H9 (cell line): ENCODE results near the gene FLG2. TPM values are rescaled to one million over a fixed set of nuclear protein-coding genes. Genes with fewer than 3 reads are reported as not detected.

Experiments used
- DNase-seq: peaks from one replicate; pipeline ENCODE4 v3.0.0-alpha.2; 2017
- H2AFZ ChIP-seq: one replicate; pipeline ENCODE4 v1.6.1; 2013; ENCODE audit warnings: mild to moderate bottlenecking, low read length, control low read depth, moderate library complexity
- H2AK5ac ChIP-seq: 2 replicates; pipeline ENCODE4 v1.6.1; 2013; ENCODE audit warnings: low read length, control low read depth, mixed read lengths; ENCODE audit not compliant: insufficient read length
- H2BK120ac ChIP-seq: one replicate; pipeline ENCODE4 v1.6.1; 2013; ENCODE audit warnings: low read depth, mild to moderate bottlenecking, low read length, control low read depth, inconsistent platforms; ENCODE audit not compliant: poor library complexity, severe bottlenecking
- H2BK12ac ChIP-seq: 2 replicates; pipeline ENCODE4 v1.6.1; 2013; ENCODE audit warnings: low read length, control low read depth, mixed read lengths, low read depth; ENCODE audit not compliant: insufficient read length
- H2BK15ac ChIP-seq: 2 replicates; pipeline ENCODE4 v1.6.1; 2013; ENCODE audit warnings: low read depth, low read length, control low read depth
- H2BK20ac ChIP-seq: one replicate; pipeline ENCODE4 v1.6.1; 2013; ENCODE audit warnings: low read depth, mild to moderate bottlenecking, low read length, control low read depth, inconsistent platforms; ENCODE audit not compliant: poor library complexity, severe bottlenecking
- H2BK5ac ChIP-seq: 2 replicates; pipeline ENCODE4 v1.6.1; 2013; ENCODE audit warnings: low read length, control low read depth, mixed read lengths; ENCODE audit not compliant: insufficient read length
- H3K14ac ChIP-seq: 2 replicates; pipeline ENCODE4 v1.6.1; 2013; ENCODE audit warnings: low read length, control low read depth; ENCODE audit not compliant: insufficient read depth
- H3K18ac ChIP-seq: 2 replicates; pipeline ENCODE4 v1.6.1; 2013; ENCODE audit warnings: low read depth, mild to moderate bottlenecking, mixed read lengths, low read length, control low read depth; ENCODE audit not compliant: insufficient read length
- H3K23ac ChIP-seq: 2 replicates; pipeline ENCODE4 v1.6.1; 2013; ENCODE audit warnings: low read length, control low read depth, mixed read lengths, low read depth; ENCODE audit not compliant: insufficient read length
- H3K23me2 ChIP-seq: 2 replicates; pipeline ENCODE4 v1.6.1; 2013; ENCODE audit warnings: low read depth, mild to moderate bottlenecking, mixed read lengths, low read length, control low read depth; ENCODE audit not compliant: insufficient read length, poor library complexity, severe bottlenecking
- H3K27ac ChIP-seq: 2 replicates; pipeline ENCODE4 v1.5.1; 2013; ENCODE audit warnings: low read length, control low read depth, mixed read lengths, low read depth; ENCODE audit not compliant: insufficient read length
- H3K27me3 ChIP-seq: 2 replicates; pipeline ENCODE4 v1.6.1; 2013; ENCODE audit warnings: low read length, control low read depth, inconsistent platforms; ENCODE audit not compliant: insufficient read depth
- H3K4ac ChIP-seq: 2 replicates; pipeline ENCODE4 v1.6.1; 2013; ENCODE audit warnings: low read depth, mild to moderate bottlenecking, control low read depth, inconsistent platforms, low read length, moderate library complexity
- H3K4me1 ChIP-seq: 2 replicates; pipeline ENCODE4 v1.6.1; 2013; ENCODE audit warnings: low read length, control low read depth, inconsistent platforms; ENCODE audit not compliant: insufficient read depth
- H3K4me2 ChIP-seq: 2 replicates; pipeline ENCODE4 v1.6.1; 2013; ENCODE audit warnings: low read length, control low read depth, mixed read lengths; ENCODE audit not compliant: insufficient read length, insufficient read depth
- H3K56ac ChIP-seq: 2 replicates; pipeline ENCODE4 v1.6.1; 2013; ENCODE audit warnings: low read depth, mild to moderate bottlenecking, mixed read lengths, low read length, control low read depth; ENCODE audit not compliant: insufficient read length
- H3K79me1 ChIP-seq: 2 replicates; pipeline ENCODE4 v1.6.1; 2013; ENCODE audit warnings: low read depth, mild to moderate bottlenecking, moderate library complexity, low read length, control low read depth, inconsistent platforms; ENCODE audit not compliant: insufficient read depth, poor library complexity, severe bottlenecking
- H3K79me2 ChIP-seq: 2 replicates; pipeline ENCODE4 v1.6.1; 2013; ENCODE audit warnings: low read length, control low read depth, inconsistent platforms; ENCODE audit not compliant: insufficient read depth
- H3K9ac ChIP-seq: 2 replicates; pipeline ENCODE4 v1.6.1; 2013; ENCODE audit warnings: low read length, control low read depth, mixed read lengths; ENCODE audit not compliant: insufficient read length; ENCODE audit errors: extremely low read depth
- H3K9me3 ChIP-seq: one replicate; pipeline ENCODE4 v1.6.1; 2013; ENCODE audit warnings: low read depth, low read length, inconsistent platforms; ENCODE audit not compliant: control insufficient read depth
- H3T11ph ChIP-seq: one replicate; pipeline ENCODE4 v1.6.1; 2013; ENCODE audit warnings: mild to moderate bottlenecking, low read length, control low read depth, inconsistent platforms
- H4K20me1 ChIP-seq: one replicate; pipeline ENCODE4 v1.6.1; 2013; ENCODE audit not compliant: control insufficient read depth, insufficient read length, insufficient read depth
- H4K5ac ChIP-seq: 2 replicates; pipeline ENCODE4 v1.6.1; 2013; ENCODE audit warnings: low read depth, mild to moderate bottlenecking, mixed read lengths, low read length, control low read depth; ENCODE audit not compliant: insufficient read length
- H4K8ac ChIP-seq: replicated peaks from 2 replicates; pipeline ENCODE4 v1.6.1; 2013; ENCODE audit warnings: low read length, control low read depth, mixed read lengths, low read depth; ENCODE audit not compliant: insufficient read length
- H4K91ac ChIP-seq: 2 replicates; pipeline ENCODE4 v1.6.1; 2013; ENCODE audit warnings: low read depth, mild to moderate bottlenecking, moderate library complexity, mixed read lengths, low read length, control low read depth; ENCODE audit not compliant: insufficient read length
- H3K27ac Mint-ChIP-seq, 3 experiments: 2 replicates in 2 of 3; 3 replicates in 1 of 3; pipeline ENCODE4 v1.8.0; 2020 to 2021; ENCODE audit warnings: mixed read lengths in 3 of 3, mild to moderate bottlenecking in 1 of 3, moderate library complexity in 1 of 3
- H3K27me3 Mint-ChIP-seq: 2 replicates; pipeline ENCODE4 v1.8.0; 2021; ENCODE audit warnings: low read depth, mild to moderate bottlenecking, moderate library complexity, mixed read lengths
- H3K36me3 Mint-ChIP-seq, 3 experiments: 2 replicates in 2 of 3; 3 replicates in 1 of 3; pipeline ENCODE4 v1.8.0; 2020 to 2021; ENCODE audit warnings: low read depth in 3 of 3, mixed read lengths in 3 of 3; ENCODE audit not compliant: insufficient read depth in 1 of 3
- H3K4me1 Mint-ChIP-seq, 2 experiments: 2 replicates each; pipeline ENCODE4 v1.8.0; 2020; ENCODE audit warnings: mixed read lengths in 2 of 2
- H3K4me3 Mint-ChIP-seq, 2 experiments: 2 replicates in 1 of 2; 3 replicates in 1 of 2; pipeline ENCODE4 v1.8.0; 2020 to 2021; ENCODE audit warnings: mild to moderate bottlenecking in 2 of 2, mixed read lengths in 2 of 2, moderate library complexity in 1 of 2
- H3K9me3 Mint-ChIP-seq, 2 experiments: 2 replicates in 1 of 2; 3 replicates in 1 of 2; pipeline ENCODE4 v1.8.0; 2020; ENCODE audit warnings: mild to moderate bottlenecking in 2 of 2, mixed read lengths in 2 of 2, moderate library complexity in 1 of 2
- CTCF ChIP-seq: fragments of 200-600 bp; sonication (generic); conservative IDR thresholded peaks from 3 replicates; pipeline ENCODE4 v1.8.0; 2021; ENCODE audit warnings: antibody characterized with exemption, mild to moderate bottlenecking
- WGBS: extraction: QIAGEN DNeasy Blood & Tissue Kit; methylation state at CpG from one replicate; pipeline ENCODE4 v1.1.7; 2013; ENCODE audit warnings: missing lambda C conversion rate, low lambda C conversion rate, mixed read lengths; ENCODE audit not compliant: insufficient read length; ENCODE audit errors: extremely low coverage; 5-methylcytosine and 5-hydroxymethylcytosine counted together
- total RNA-seq: library from RNA; stranded (reverse); gene quantifications from 2 replicates; pipeline ENCODE4 v1.2.1, GENCODE V29; 2021

The FLG2 gene
- total RNA-seq, 1 experiment from 2014 or later, result not detected

- Histone ChIP-seq H3K4me1 (no peaks in the 10 kb centered on the region), H3K9me3 (peaks cover 57% of the 10 kb centered on the region), H4K5ac (no peak overlapping the region), H3K79me2 (no peaks in the 10 kb centered on the region), H2AFZ (no peak overlapping the region), H3K4me2 (no peak overlapping the region), H2BK5ac (no peak overlapping the region), H4K8ac (no peak overlapping the region), H2BK20ac (no peak overlapping the region), H3T11ph (no peak overlapping the region), H3K4ac (no peak overlapping the region), H2AK5ac (no peak overlapping the region), H3K27ac (no peak overlapping the region), H3K14ac (no peak overlapping the region), H3K79me1 (no peaks in the 10 kb centered on the region), H4K91ac (no peak overlapping the region), H2BK12ac (no peak overlapping the region), H3K9ac (no peak overlapping the region), H3K18ac (no peak overlapping the region), H2BK15ac (no peak overlapping the region), H3K56ac (no peak overlapping the region), H3K23ac (no peak overlapping the region), H3K27me3 (no peaks in the 10 kb centered on the region), H4K20me1 (no peaks in the 10 kb centered on the region), H2BK120ac (no peak overlapping the region), H3K23me2 (no peaks in the 10 kb centered on the region)
- no peak overlapping the region for H3K27ac Mint-ChIP-seq
- no CpG with 5 or more reads among the region's 4 CpGs for WGBS
- peaks cover 87% of the 10 kb centered on the region in 2 experiments for H3K9me3 Mint-ChIP-seq
- H3K27me3 Mint-ChIP-seq, result no peaks in the 10 kb centered on the region; the same call in 1 of the 2 replicates
- peaks cover 0 to 24% (median 3%) of the 10 kb centered on the region in 3 experiments; a peak in 5 of 7 replicates for H3K36me3 Mint-ChIP-seq
- no peak for TF ChIP-seq CTCF
- H3K4me1 Mint-ChIP-seq, result no peaks in the 10 kb centered on the region
- H3K4me3 Mint-ChIP-seq, result no peak overlapping the region
- no peak for DNase-seq
Measured at GRCh38 chr1:152388889-152389288, 29.1 kb upstream of the FLG2 start.
